Naive thymus-derived CD8-positive, alpha-beta T cell (primary cell): ENCODE data around the gene PAX6. TPM values are rescaled to one million over a fixed set of nuclear protein-coding genes. Genes with fewer than 3 reads are reported as not detected.

ENCODE experiments used
- ATAC-seq, 2 donors: fragments of 150-1000 bp; cut with Tn5 transposase in 1 of 2; sonication (Bioruptor Pico), chemical (Tn5 transposase) in 1 of 2; 1 replicate in 1 of 2; 2 replicates in 1 of 2; pipeline ENCODE4 v1.10.0; 2021; ENCODE audit warnings: mild to moderate bottlenecking in 2 of 2, moderate library complexity in 2 of 2
- POLR2A ChIA-PET: fragments of 350-600 bp; sonication (Branson Sonifier 250); formaldehyde crosslinking; loops from one replicate; lab custom pipeline; 2021; ENCODE audit warnings: antibody characterized with exemption; lab: Charles Lee
- DNase-seq, 10 donors: peaks; one replicate each; pipeline versions ENCODE4 v3.0.0 to v3.0.0-alpha.2; 2020 to 2022
- H3K27ac Mint-ChIP-seq, 10 donors: one replicate each; pipeline ENCODE4 v1.8.0; 2020 to 2022; ENCODE audit warnings: mild to moderate bottlenecking in 10 of 10, mixed read lengths in 10 of 10, moderate library complexity in 4 of 10, inconsistent platforms in 1 of 10
- H3K27me3 Mint-ChIP-seq, 5 donors: one replicate each; pipeline ENCODE4 v1.8.0; 2021 to 2022; ENCODE audit warnings: mixed read lengths in 5 of 5
- H3K36me3 Mint-ChIP-seq, 3 donors: one replicate each; pipeline ENCODE4 v1.8.0; 2020 to 2022; ENCODE audit warnings: mixed read lengths in 3 of 3, mild to moderate bottlenecking in 2 of 3, inconsistent platforms in 1 of 3
- H3K4me1 Mint-ChIP-seq, 4 donors: one replicate each; pipeline ENCODE4 v1.8.0; 2021 to 2022; ENCODE audit warnings: mixed read lengths in 4 of 4
- H3K4me3 Mint-ChIP-seq, 10 donors: one replicate each; pipeline ENCODE4 v1.8.0; 2020 to 2022; ENCODE audit warnings: mild to moderate bottlenecking in 10 of 10, mixed read lengths in 10 of 10, moderate library complexity in 6 of 10, inconsistent platforms in 1 of 10
- H3K9me3 Mint-ChIP-seq, 9 donors: one replicate each; pipeline ENCODE4 v1.8.0; 2020 to 2022; ENCODE audit warnings: mixed read lengths in 9 of 9, mild to moderate bottlenecking in 3 of 9, inconsistent platforms in 1 of 9, moderate library complexity in 1 of 9
- polyA plus RNA-seq, 3 donors: library from polyadenylated mRNA; unstranded; fragments of 300-500 nt; fragmentation: Illumina TruSeq; gene quantifications; one replicate each; pipeline ENCODE4 v1.2.3, GENCODE V29; 2021
- total RNA-seq, 8 experiments: library from RNA in 2 of 8; stranded (reverse) in 2 of 8; gene quantifications; one replicate each; pipeline ENCODE4 v1.2.3 and lab custom pipeline; 2021 to 2026

The PAX6 gene
- total RNA-seq (not detected), polyA plus RNA-seq (under 1 TPM in 1 of 3 donors, not detected in 2; 0.05 TPM), total RNA-seq (lab: John Stamatoyannopoulos, UW) (0 to 0.69 (median 0) reads per million in 6 experiments)

- peak in 3 of 10 donors; percentile 23 to 43 (median 36) for DNase-seq
- peaks cover 2 to 16% (median 7%) of the 10 kb centered on the region in 3 donors for H3K36me3 Mint-ChIP-seq
- peak; percentile 57 to 60 for ATAC-seq
- POLR2A ChIA-PET: interaction anchor here (0.7 kb wide), 1 partner anchor 239 kb away, joined by 5 read pairs; no protein-coding TSS in a partner anchor
- H3K9me3 Mint-ChIP-seq: peaks cover 0 to 18% (median 0%) of the 10 kb centered on the region in 9 donors
- H3K27ac Mint-ChIP-seq: peak within 1 kb of the TSS in 2 of 10 donors; percentile 66 to 87
- peak within 1 kb of the TSS; percentile 75 to 91 (median 86) for H3K4me3 Mint-ChIP-seq
- H3K27me3 Mint-ChIP-seq: peaks cover 54 to 86% (median 65%) of the 10 kb centered on the region in 5 donors
- H3K4me1 Mint-ChIP-seq: peaks cover 29 to 67% (median 59%) of the 10 kb centered on the region in 4 donors
These were observed at the start of gene PAX6 for GRCh38 chr11:31810779-31811647. PAX6 (minus strand) TSS chr11:31811322; CDS start chr11:31806411, 4,911 bp downstream.

GRCh38 chr11:31860391-31860790 lies 49.3 kb upstream of the PAX6 start:
- peaks cover 0 to 4% (median 0%) of the 10 kb centered on the region in 9 donors for H3K9me3 Mint-ChIP-seq
- POLR2A ChIA-PET: no interaction called here
- H3K4me1 Mint-ChIP-seq: no peaks in the 10 kb centered on the region
- H3K36me3 Mint-ChIP-seq: no peaks in the 10 kb centered on the region
- H3K4me3 Mint-ChIP-seq: no peak overlapping the region
- H3K27ac Mint-ChIP-seq: no peak overlapping the region
- no peak for ATAC-seq
- peaks cover 22 to 78% (median 33%) of the 10 kb centered on the region in 5 donors for H3K27me3 Mint-ChIP-seq
- no peak for DNase-seq

DNA sequence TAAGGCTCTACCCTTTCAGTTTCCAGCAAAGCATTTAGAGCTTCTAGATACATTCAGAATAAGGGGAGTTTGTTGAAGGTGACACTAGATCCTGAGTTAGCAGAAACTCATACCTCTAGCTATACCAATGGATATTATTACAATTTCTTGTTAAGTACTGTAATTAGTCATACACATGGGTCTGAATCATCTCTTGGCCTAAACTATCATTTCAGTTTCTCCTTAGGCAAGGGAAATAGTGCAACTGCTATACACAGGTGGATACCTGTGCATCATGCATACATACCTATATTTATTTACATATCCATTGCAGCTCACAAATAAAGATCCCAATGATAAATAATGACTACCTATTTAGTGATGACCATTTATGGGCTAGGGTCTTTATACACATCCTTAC lies 45.1 kb upstream of the PAX6 start:
- ATAC-seq (no peak), DNase-seq (no peak)
- no peak overlapping the region for H3K27ac Mint-ChIP-seq
- POLR2A ChIA-PET: no interaction called here
- peaks cover 12 to 58% (median 27%) of the 10 kb centered on the region in 5 donors for H3K27me3 Mint-ChIP-seq
- H3K9me3 Mint-ChIP-seq: peaks cover 0 to 3% (median 0%) of the 10 kb centered on the region in 9 donors
- H3K36me3 Mint-ChIP-seq: no peaks in the 10 kb centered on the region
- no peaks in the 10 kb centered on the region for H3K4me1 Mint-ChIP-seq
- no peak overlapping the region for H3K4me3 Mint-ChIP-seq

- Mint-ChIP-seq H3K9me3 (peaks cover 0 to 3% (median 0%) of the 10 kb centered on the region in 9 donors), H3K4me3 (no peak overlapping the region), H3K27me3 (peaks cover 10 to 51% (median 25%) of the 10 kb centered on the region in 5 donors), H3K4me1 (no peaks in the 10 kb centered on the region), H3K36me3 (no peaks in the 10 kb centered on the region), H3K27ac (no peak overlapping the region)
- ATAC-seq (no peak), DNase-seq (no peak)
- POLR2A ChIA-PET: no interaction called here
These were observed 44.3 kb upstream of the PAX6 start for GRCh38 chr11:31855466-31855865.

DNA sequence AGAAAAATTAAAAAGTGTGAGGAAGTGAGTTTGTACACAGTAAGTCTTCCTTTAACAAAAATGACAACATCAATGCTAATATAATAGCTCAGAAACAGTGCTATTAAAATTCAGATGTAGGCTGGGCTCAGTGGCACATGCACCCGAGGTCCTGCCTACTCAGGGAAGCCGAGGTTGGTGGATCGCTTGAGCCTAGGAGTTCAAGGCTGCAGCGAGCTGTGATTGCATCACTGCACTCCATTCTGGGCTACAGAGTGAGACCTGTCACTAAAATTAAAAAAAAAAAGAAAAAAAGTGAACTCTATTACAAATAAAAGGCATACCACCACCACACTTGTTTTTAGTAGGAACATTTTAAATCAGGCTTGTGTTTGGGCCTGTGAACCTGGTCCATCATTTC lies 39.2 kb upstream of the PAX6 start:
- POLR2A ChIA-PET: no interaction called here
- Mint-ChIP-seq H3K36me3 (no peaks in the 10 kb centered on the region), H3K4me3 (no peak overlapping the region), H3K9me3 (no peaks in the 10 kb centered on the region), H3K4me1 (no peaks in the 10 kb centered on the region), H3K27ac (no peak overlapping the region), H3K27me3 (peaks cover 8 to 29% (median 11%) of the 10 kb centered on the region in 5 donors)
- ATAC-seq (no peak), DNase-seq (no peak)

DNA sequence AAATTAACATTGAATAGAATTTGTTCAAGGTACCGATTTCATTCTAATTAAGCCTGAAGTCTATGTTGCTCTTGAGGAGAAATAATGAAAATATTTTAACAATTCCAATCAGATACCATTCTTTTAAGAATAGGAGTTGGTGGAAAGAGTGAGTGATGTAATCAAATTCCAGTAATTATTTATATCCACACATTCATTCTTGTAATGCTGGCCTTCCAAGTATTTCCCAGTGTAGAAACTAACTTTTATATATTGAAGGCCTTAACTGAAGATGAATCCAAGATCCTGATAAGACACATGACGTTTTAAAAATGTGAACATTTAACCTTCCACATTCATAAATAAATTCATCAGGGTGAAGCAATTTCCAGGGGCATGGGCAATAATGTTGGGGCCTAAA lies 36.6 kb upstream of the PAX6 start:
- Mint-ChIP-seq H3K27ac (no peak overlapping the region), H3K9me3 (no peaks in the 10 kb centered on the region), H3K4me1 (no peaks in the 10 kb centered on the region), H3K4me3 (no peak overlapping the region), H3K36me3 (no peaks in the 10 kb centered on the region), H3K27me3 (peaks cover 9 to 46% (median 15%) of the 10 kb centered on the region in 5 donors)
- ATAC-seq: no peak
- DNase-seq: no peak
- POLR2A ChIA-PET: no interaction called here

DNA sequence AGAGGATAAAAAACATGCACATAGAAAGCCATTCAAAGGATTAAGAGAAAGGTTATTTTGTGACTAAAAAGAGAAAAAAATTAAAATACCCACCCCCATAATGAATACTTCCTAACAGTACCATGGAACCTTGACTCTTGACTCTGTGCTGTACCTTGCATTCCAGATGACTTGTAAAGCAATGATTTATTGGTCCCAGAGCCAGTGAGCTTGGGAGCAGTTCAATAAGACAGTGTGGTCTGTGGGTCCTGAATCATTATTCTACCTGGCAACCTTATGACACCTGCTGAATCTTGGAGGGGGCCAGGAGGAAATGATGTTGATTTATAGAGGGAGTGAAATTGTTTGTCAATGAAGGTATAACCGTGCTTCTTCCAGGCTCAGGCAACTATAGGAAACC lies 34.2 kb upstream of the PAX6 start:
- no peak for ATAC-seq
- Mint-ChIP-seq H3K9me3 (no peaks in the 10 kb centered on the region), H3K36me3 (no peaks in the 10 kb centered on the region), H3K4me1 (no peaks in the 10 kb centered on the region), H3K27me3 (peaks cover 13 to 62% (median 20%) of the 10 kb centered on the region in 5 donors), H3K27ac (no peak overlapping the region), H3K4me3 (no peak overlapping the region)
- POLR2A ChIA-PET: no interaction called here
- no peak for DNase-seq

GRCh38 chr11:31844351-31844750 lies 33.2 kb upstream of the PAX6 start:
- Mint-ChIP-seq H3K4me3 (no peak overlapping the region), H3K9me3 (no peaks in the 10 kb centered on the region), H3K27ac (no peak overlapping the region), H3K4me1 (no peaks in the 10 kb centered on the region), H3K36me3 (no peaks in the 10 kb centered on the region), H3K27me3 (peaks cover 17 to 64% (median 24%) of the 10 kb centered on the region in 5 donors)
- POLR2A ChIA-PET: no interaction called here
- ATAC-seq (no peak), DNase-seq (no peak)

DNA sequence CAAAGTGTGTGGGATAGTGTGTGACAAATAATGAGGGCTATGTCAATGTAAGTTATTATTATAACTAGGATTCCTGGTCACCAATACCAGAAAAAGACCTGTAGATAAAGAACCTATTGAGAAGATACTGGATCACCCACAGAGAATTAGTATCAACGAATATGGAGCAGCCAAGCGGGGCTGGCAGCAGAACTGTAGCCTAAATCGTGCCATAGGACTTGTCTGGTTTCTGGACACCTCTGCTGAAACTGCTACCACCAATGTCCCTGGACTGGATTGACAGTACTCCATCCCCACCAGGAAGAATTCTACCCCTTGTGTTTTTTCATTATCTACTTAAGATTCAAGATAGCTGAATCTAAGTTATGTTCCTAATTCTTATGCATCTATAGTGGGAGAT lies 30.3 kb upstream of the PAX6 start:
- Mint-ChIP-seq H3K36me3 (no peaks in the 10 kb centered on the region), H3K27ac (no peak overlapping the region), H3K4me1 (no peaks in the 10 kb centered on the region), H3K9me3 (no peaks in the 10 kb centered on the region), H3K27me3 (peaks cover 23 to 68% (median 32%) of the 10 kb centered on the region in 5 donors), H3K4me3 (no peak overlapping the region)
- DNase-seq (no peak), ATAC-seq (no peak)
- POLR2A ChIA-PET: no interaction called here

DNA sequence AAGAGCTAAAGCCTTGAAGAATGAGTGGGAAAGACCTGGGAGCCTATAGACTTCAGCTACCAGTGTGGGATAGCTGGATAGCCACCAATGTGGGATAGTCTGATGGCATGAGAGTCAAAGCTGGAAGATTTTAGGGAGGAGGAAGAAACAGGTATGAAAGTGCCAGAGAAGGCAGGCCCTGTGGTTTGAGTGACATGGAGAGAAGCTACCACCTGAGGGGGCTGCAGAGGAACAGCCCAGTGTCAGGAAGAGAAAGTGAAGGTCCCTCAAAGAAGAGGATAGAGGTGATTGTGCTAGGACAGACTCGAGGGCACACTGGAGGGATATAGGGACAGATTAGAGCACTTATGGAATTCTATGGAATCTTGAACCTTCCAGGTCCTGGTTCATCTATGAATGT lies 23.1 kb upstream of the PAX6 start:
- POLR2A ChIA-PET: no interaction called here
- Mint-ChIP-seq H3K27ac (no peak overlapping the region), H3K27me3 (peaks cover 14 to 42% (median 22%) of the 10 kb centered on the region in 5 donors), H3K9me3 (peaks cover 0 to 3% (median 0%) of the 10 kb centered on the region in 9 donors), H3K4me1 (no peaks in the 10 kb centered on the region), H3K36me3 (peaks cover 0 to 10% (median 1%) of the 10 kb centered on the region in 3 donors), H3K4me3 (no peak overlapping the region)
- no peak for ATAC-seq
- no peak for DNase-seq

DNA sequence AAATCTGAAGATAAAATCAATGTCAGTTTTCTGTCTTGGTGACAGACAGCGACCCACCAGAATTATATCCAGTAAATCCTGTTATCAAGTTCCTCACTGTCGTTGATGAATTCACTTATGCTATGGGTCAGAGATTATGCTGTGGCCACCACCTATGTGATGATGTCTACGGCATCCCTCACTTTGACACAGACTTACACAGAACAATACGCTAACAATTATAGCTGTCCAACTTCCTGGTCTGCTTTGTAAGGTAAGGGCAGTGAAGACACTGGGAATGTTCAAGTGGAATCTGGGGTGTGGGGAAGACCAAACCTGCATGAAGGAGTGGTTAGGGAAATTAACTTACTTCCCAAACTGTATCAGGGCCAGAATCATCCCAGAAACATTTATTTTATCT lies 19.3 kb upstream of the PAX6 start:
- H3K27me3 Mint-ChIP-seq: peaks cover 32 to 48% (median 41%) of the 10 kb centered on the region in 5 donors
- ATAC-seq: no peak
- H3K27ac Mint-ChIP-seq: no peak overlapping the region
- no peak overlapping the region for H3K4me3 Mint-ChIP-seq
- DNase-seq: no peak
- POLR2A ChIA-PET: no interaction called here
- peaks cover 0 to 16% (median 3%) of the 10 kb centered on the region in 3 donors for H3K36me3 Mint-ChIP-seq
- peaks cover 8 to 16% (median 9%) of the 10 kb centered on the region in 4 donors for H3K4me1 Mint-ChIP-seq
- peaks cover 0 to 5% (median 2%) of the 10 kb centered on the region in 9 donors for H3K9me3 Mint-ChIP-seq

- DNase-seq (no peak), ATAC-seq (no peak)
- Mint-ChIP-seq H3K4me1 (peaks cover 13 to 23% (median 14%) of the 10 kb centered on the region in 4 donors), H3K27ac (no peak overlapping the region), H3K27me3 (peaks cover 41 to 68% (median 58%) of the 10 kb centered on the region in 5 donors), H3K9me3 (peaks cover 0 to 9% (median 2%) of the 10 kb centered on the region in 9 donors), H3K4me3 (peak overlapping the region in 2 of 10 donors; percentile 11 to 17), H3K36me3 (peaks cover 0 to 16% (median 7%) of the 10 kb centered on the region in 3 donors)
- POLR2A ChIA-PET: no interaction called here
These were observed 17.1 kb upstream of the PAX6 start for GRCh38 chr11:31828217-31828616.
